Activated CD8-positive, alpha-beta memory T cell treated with anti-CD3 and anti-CD28 coated beads, Interleukin-2, amount 50 U/mL, for 24 hours (primary cell): ENCODE data around the gene PTBP3.

Source experiments
- DNase-seq: peaks from one replicate; pipeline ENCODE4 v3.0.0-alpha.2; 2020; ENCODE audit errors: extremely low read depth

Gene PTBP3

DNA sequence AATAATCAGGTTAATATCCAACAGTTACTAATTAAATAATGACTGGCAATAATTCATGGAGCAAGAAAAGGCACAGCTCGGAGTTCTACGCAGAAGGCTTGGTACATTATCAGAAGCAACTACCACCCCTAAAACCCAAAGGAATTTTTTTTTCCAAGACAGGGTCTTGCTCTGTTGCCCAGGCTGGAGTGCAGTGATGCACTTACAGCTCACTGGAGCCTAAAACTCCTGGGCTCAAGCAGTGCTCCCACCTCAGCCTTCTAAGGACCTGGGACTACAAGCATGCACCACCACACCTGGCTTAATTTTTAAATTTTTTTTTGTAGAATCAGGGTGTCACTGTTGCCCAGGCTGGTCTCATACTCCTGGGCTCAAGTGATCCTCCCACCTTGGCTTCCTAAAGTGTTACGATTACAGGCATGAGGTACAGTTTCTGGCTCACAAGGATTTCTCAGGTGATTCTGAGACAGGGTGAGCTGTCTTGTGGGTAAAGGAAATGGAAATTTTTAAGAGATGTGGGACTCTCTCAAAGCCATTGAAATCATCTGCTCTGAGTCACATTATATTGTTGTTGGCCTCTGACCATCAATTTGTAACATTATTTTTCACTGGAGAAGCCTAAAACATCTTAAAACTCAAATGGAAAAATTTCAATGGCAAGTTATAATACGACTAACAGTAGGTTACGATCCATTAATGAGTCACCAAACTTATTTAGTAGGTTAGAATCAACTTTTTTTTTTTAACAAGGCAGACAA, 26.8 kb upstream of the PTBP3 start:
- no peak for DNase-seq

DNA sequence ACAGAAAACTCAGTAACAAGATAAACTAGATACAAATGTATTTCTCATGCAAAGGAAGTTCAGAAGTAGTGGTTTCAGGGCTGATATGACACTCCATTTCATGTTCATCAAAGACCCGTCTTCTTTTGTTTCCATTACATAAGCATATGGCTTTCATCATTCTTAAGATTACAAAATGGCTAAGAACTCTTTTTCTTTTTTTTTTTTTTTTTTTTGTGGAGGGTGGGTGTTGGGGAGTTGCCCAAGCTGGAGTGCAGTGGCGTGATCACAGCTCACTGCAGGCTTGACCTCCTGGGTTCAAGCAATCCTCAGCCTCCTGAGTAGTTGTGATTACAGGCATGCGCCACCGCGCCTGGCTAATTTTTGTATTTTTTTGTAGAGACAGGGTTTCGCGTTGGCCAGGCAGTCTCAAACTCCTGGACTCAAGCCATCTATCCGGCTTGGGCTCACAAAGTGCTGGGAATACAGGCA, 22.0 kb upstream of the PTBP3 start:
- no peak for DNase-seq

DNA sequence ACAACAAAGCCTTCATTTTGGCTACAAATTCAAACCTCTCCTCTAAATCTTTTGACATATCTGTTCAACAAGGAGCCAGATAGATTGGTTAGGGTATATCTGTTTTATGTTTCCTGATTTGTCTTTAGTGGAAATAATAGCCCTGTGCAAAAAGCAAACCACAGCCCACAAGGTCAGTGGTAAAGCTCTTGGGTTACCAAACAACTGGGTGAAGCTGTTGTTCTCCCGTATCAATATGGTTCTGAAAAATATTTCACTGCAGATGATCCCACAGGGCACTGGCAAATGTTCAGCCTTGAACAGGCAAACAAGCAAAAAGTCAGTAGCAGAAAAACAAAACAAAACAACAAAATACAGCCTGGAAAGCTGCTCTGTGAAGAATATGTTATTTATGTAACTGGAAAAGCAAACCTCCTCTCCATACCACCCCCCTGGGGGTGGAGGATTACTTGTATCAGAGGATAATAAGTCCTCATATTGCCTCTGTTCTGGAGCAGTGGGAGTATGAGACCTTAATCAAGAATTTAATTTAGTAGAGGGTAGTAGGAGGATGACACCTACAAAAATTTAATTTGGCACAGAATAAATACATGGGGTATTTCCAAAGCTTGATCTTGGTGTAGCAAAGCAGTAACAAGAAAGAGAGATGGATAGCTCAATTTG, 20.8 kb upstream of the PTBP3 start:
- no peak for DNase-seq

- DNase-seq, result no peak
Measured at GRCh38 chr9:112352209-112352608, 18.8 kb upstream of the PTBP3 start.

DNA sequence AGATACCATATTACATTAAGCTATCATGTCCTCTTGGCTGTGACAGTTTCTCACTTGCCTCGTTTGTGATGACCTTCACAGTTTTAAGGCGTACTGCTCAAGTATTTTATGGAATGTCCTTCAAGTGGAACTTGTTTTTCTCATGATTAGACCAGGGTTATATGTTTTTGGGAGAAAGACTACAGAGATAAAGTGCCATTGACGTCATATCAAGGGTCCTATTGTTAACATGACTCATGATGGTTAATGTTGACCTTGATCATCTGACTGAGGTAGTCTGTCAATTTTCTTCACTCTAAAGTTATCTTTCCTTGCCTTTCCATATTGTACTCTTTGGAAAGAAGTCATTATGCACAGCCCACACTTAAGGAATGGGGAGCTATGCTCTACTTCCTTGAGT, 17.8 kb upstream of the PTBP3 start:
- DNase-seq, result no peak

GRCh38 chr9:112349008-112349333, 15.6 kb upstream of the PTBP3 start:
- DNase-seq, result no peak

- DNase-seq, result peak; percentile 56
Measured at GRCh38 chr9:112348257-112349007, 15.0 kb upstream of the PTBP3 start.

- DNase-seq, result no peak
Measured at GRCh38 chr9:112341730-112342129, 8.3 kb upstream of the PTBP3 start.

- no peak for DNase-seq
Measured at GRCh38 chr9:112339886-112340285, 6.5 kb upstream of the PTBP3 start.

GRCh38 chr9:112338561-112338960, 5.1 kb upstream of the PTBP3 start:
- no peak for DNase-seq

- DNase-seq, result no peak
Measured at GRCh38 chr9:112337547-112337946, 4.1 kb upstream of the PTBP3 start.

GRCh38 chr9:112334432-112334841, 1.0 kb upstream of the PTBP3 start:
- no peak for DNase-seq

GRCh38 chr9:112333639-112334431, 416 bp upstream of the PTBP3 start:
- peak; percentile 76 for DNase-seq

- DNase-seq, result no peak
Measured at GRCh38 chr9:112332674-112332976, 794 bp downstream of the PTBP3 start.

- no peak for DNase-seq
Measured at GRCh38 chr9:112332214-112332613, 1.2 kb downstream of the PTBP3 start.

DNA sequence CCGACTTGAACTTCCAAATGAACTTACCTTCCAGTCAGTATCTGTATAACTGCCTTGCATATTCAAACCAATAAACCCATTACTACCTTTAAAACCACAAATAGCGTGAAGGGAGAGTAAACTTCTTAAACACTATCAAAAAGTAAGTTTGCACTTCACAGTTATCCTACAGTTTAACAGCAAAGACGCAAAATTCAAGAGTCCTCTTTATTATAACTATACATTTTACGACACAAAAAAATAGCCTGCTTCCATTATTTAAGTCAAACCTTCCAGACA, 1.8 kb downstream of the PTBP3 start:
- DNase-seq, result no peak

- DNase-seq, result no peak
Measured at GRCh38 chr9:112328545-112328944, 4.9 kb downstream of the PTBP3 start.

DNA sequence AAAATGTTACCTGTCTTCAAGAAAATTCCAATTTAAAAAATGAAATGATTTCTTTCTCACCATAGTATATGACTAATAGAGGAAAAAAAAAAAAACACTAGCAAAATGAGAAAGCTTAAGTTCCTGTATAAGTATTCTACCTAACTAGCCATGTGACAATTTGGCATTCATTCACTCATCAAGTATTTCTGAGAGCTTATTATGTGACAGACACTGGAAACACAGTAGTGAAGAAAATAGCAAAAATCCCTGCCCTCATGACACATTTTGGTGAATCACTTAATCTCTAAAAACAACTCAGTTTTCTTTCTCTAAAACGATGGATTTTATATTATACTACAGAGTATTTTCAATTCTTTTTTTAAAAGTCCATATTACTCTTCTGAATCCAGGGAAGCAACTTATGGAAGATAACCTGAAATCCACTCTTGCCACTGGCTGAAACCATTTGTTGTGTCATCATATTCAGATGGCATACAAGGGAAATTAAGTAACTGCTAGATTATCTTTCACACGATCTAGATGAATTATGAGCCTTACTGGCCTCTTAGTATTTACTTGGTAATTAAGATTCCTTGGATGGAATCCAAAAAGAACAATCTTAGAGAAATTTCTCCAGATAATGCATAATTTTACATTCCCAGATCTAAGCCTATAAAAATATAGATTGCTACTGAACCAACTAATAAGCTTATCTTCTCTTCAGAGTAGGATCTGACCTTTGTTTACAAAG, 5.5 kb downstream of the PTBP3 start:
- DNase-seq, result no peak

- DNase-seq, result no peak
Measured at GRCh38 chr9:112326194-112326593, 7.2 kb downstream of the PTBP3 start.

DNA sequence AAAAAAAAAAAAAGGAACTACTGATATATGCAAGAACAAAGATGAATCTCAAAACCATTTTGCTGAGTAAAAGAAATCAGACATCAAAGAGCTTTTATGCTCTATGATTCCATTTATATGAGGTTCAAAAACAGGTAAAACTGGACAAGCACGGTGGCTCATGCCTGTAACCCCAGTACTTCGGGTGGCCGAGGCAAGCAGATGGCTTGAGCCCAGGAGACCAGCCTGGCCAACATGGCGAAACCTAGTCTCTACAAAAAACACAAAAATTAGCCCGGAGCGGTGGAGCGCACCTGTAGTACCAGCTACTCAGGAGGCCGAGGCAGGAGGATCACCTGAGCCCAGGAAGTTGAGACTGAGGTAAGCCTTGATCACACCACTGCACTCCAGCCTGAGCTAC, 7.8 kb downstream of the PTBP3 start:
- no peak for DNase-seq

- DNase-seq, result no peak
Measured at GRCh38 chr9:112325127-112325526, 8.3 kb downstream of the PTBP3 start.

DNA sequence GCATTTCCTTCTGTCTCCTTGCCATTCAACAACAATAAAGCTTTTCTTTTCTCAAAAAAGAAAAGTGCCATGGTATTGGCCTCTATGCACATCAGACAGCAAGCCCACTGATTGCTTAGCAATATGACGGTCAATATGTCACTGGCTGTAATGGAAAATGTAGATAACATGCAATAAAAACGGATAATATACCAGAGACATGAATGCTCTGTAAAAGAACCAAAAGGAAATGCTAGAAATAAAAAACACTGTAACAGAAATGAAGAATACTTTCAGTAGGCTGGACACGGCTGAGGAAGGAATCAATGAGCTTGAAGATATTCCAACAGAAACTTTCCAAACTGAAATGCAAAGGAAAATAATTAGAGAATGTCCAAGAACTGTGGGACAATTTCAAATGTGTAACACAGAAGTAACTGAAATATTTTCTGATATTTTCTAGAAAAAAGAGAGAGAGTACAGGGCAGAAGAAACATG, 10.0 kb downstream of the PTBP3 start:
- DNase-seq, result no peak
